HG03354 (cell line): ENCODE measurements around the gene LYZL1.
"Not testable (repeated sequence)": the region's sequence is repeated elsewhere in the genome, so short reads cannot be mapped to it uniquely, and the experiment has no call there.

Experiments
- ATAC-seq: cut with Tn5 transposase; IDR thresholded peaks from one replicate; pipeline ENCODE4 v1.9.1; 2021; ENCODE audit warnings: mild to moderate bottlenecking; ENCODE audit not compliant: unreplicated experiment, poor library complexity, severe bottlenecking

LYZL1 gene

DNA sequence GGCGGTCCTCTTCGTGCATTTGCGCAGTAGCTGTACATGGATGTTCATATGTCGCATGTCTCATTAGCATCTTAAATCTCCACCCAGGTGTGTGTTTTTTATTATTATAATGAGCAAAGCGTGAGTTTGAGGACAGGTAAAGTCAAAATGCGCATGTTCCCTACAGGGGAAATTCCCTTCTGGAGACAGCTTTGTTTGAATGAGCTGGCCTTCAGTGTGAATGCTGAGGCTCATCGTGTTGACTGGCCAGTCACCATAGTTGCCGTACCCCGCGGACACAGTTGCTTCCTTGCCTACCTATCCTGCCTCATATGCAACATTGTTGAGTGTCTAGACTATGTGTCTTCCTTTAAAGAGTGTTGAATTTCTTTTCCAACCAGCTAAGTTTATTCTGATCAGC is 13.6 kb downstream of the LYZL1 start:
- no peak for ATAC-seq

DNA sequence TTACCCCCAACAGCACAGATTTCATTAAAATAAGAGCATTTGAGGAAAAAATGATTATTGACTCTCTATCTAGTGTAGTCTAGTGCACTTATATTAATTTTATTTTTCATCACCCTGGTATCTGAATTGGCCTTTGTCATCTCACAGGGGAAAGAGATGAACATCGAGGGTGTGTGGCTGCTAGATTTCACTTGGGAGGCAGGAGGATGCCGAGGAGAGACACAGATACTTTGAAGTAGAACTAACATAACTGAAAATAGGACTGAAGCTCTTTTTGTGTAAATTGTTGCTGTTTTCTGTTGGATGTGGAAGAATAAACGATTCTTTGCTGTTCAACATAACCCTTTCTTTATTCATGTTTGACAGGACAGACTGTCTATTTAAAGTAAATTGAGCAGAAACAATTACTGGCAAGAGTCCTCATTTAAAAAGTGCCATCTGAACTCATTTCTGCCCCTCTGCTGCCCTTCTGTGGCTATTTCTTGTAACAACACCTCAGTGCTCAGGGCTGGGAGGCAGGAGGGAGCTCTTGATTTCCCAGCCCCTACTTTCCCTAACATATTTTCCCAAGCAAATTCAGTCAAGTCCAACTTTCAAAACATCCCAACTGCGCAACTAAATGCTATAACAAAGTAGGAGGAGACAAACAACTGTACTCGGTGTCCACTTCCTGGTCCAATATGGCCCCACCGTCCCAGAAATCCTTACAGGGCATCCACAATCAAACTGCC is 15.6 kb downstream of the LYZL1 start:
- peak; percentile 63 for ATAC-seq

DNA sequence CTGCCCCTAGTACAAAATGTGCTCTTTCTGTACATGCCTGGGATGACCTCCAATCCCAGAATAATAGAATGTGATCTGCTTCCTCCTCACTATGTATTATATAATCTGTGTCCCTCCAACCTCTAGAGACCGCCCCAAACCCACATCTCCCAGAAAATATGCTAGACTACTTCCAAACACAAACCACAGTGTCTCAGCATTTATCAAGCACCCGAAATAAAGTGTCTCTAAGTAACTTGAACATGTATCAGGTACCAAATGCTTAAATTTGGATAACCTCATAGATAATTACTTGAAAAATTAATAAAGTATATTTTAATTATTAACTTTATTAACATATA is 16.1 kb downstream of the LYZL1 start:
- ATAC-seq, result no peak

DNA sequence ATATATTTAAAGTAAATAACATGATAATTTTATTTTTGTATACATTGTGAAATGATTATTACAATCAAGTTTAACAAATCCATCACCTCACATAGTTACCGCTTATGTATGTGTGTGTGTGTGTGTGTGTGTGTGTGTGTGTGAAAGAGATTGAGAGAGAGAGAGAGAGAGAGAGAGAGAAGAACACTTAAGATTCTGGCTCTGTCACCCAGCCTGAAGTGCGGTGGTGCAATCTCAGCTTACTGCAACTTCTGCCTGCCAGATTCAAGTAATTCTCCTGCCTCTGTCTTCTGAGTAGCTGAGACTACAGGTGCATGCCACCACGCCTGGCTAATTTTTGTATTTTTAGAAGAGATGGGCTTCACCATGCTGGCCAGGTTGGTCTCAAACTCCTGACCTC is 17.8 kb downstream of the LYZL1 start:
- no peak for ATAC-seq

DNA sequence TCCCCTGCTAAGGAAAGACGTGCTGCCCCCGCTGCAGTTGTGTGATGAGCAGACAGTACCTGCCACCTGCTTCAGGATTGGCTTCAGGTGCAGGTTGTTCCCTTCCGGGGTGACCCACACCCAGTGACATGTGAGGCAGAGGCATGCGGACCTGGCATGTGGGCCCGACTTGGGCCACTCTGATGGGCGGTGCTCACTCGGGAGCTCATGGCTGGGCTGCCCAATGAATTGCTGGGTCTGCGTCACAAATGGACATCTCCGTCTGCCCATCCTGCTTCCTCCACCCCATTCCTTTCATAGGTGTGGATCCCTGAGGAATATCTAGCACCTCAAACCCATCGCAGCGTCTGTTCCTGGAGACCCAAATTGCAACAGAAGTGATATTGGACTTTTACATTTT is 19.3 kb downstream of the LYZL1 start:
- not testable (repeated sequence) for ATAC-seq

DNA sequence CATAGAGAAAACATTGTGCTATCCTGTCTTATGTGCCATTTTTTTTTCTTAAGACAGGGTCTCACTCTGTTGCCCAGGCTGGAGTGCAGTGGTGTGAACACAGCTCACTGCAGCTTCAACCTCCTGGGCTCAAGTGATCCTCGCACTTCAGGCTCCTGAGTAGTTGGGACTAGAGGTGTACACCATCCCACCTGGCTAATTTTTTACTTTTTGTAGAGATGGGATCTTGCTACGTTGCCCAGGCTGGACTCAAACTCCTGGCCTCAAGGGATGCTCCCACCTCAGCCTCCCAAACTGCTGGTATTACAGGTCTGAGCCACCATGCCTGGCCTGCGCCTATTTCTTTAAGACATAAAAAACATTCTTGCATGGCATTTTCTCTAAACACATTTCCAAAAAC is 20.6 kb downstream of the LYZL1 start:
- no peak for ATAC-seq

DNA sequence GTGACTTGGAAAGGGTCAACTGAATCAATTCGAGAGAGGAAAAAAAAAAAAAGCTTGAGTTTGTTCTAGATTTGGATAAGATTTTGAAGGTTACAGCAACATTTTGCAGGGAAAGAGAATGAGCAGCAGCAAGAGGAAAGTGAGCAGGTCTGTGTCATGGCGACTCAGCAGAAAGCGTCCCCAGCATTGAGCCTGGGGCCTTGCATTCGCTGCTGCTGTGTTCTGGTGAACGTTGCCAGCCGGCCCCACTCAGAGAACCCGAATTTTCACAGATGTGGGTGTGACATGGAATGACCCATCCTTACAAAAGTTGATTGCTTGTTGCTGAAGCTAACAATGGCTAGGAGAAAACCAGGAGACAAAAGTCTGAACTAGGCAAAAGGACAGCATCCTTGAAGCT is 21.6 kb downstream of the LYZL1 start:
- not testable (repeated sequence) for ATAC-seq

DNA sequence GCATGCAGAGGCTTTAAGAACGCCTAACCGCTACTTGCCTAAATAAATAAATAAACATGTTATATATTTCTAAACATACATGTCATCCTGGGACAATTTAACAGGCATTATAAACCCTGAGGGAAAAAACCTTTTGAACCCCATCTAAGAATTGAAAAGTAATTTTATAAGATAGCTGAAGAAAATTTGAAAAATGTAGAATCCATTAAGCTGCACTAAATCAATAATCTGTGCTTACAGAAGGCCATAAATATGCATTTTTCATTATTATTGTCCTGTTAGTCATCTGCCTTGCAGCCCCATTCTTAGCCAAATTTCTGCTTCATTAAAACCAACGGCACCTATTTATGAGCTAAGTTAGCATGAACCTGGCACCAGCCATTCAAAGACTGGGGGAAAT is 24.2 kb downstream of the LYZL1 start:
- no peak for ATAC-seq

DNA sequence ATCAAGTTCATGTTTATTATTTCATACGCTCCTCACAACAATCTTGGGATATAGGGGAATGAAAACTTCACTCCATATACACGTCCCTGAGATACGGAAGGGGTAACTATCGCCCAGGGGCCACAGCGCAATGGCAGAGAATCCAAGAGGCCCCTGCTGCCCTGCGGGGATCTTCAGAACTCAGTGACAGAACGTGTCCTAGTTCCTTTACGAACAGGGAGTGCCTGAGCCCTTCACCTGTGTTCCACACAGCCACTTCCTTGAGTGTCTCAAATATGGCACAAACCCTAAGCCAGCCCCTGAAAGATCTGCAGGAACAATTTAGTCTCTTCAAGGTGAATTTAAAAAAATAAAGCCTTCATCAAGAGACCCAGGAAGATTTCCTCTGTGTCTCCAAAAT is 25.9 kb downstream of the LYZL1 start:
- ATAC-seq, result no peak

DNA sequence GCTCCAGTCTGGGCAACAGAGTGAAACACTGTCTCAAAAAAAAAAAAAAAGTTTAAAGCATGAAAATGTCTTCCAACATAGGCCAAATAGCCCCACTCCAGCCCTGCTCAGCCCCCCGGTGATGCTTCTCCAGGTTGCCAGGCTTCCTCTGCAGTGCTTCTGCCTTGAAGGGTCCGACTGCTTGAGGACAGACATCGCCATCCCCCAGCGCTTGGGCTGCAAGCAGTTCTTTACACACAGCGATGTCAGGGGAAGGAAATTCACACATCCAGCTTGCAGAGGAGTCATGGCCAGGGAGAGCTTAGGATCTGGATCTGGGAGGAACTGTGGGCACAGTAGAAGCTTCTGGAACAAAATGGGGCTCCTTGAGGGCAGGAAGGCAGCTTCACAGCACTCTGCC is 26.9 kb downstream of the LYZL1 start:
- ATAC-seq, result no peak

DNA sequence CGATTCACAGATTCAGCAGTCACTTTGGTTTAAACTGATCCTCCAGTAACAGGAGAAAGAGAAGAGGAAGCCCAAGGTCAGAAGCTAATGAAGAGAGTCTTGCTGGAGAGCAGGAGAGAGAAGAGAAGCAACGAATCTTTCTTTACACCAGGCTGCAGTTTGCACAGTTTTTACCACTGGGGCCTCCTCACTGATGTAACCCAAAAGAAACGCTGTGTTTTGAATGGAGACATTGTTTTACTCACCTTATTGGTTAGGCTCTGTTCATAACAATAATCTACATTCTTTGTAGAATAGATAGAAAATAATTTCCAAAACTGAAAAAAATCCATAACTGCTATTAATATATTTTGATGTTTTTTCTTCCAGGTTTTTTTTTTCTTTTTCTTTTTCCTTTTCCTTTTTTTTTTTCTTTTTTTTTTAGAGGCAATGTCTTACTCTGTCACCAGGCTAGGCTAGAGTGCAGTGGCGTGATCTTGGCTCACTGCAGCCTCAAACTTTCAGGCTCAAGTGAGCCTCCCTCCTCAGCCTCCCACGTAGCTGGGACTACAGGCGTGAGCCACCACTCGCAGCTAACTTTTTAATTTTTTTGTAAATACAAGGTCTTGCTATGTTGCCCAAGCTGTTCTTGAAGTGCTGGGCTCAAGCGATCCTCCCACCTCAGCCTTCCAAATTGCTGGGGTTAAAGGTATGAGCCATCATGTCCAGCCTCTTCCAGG is 27.6 kb downstream of the LYZL1 start:
- ATAC-seq, result no peak

DNA sequence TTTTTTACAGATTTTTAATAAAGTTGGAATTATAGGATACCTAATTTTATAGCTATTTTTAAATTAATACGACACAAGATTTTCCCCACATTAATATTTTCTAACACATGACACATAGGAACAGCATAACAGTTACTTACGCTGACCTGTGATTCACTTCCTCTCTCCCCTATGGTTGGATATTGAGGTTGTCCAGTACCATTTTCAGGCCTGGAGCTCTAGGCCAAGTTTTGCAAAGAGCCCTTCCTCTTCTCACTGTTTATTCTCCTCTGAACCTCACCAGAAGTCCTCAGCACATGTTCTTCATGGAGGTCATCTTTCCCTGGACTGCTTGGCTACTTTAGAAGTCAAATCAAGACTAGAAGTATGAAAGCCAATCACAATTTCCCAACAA is 28.2 kb downstream of the LYZL1 start:
- no peak for ATAC-seq

DNA sequence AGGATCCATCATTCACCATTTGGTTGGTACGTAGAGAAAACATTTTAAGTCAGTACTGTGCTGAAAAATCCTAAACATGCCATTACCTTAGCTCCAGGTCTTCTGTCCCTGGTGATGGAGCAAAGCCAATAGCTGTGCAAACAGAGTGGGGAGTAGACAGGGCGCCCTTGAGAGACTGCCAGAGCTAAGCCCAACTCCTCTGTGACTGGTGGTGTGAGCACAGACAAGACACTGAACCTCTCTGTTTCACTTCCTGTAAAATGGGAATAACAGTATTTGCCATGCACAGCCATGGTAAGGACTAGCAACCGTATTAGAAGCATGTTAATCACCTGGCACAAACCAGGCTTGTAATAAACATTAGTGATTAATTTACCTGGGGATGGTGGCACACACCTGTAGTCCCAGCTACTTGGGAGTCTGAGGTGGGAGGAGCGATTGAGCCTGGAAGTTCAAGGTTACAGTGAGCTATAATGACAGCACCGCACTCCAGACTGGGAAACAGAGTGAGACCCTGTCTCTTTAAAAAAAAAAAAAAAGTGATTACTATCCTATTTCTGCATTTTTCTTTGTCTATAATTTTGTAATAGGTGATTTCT is 28.7 kb downstream of the LYZL1 start:
- no peak for ATAC-seq

DNA sequence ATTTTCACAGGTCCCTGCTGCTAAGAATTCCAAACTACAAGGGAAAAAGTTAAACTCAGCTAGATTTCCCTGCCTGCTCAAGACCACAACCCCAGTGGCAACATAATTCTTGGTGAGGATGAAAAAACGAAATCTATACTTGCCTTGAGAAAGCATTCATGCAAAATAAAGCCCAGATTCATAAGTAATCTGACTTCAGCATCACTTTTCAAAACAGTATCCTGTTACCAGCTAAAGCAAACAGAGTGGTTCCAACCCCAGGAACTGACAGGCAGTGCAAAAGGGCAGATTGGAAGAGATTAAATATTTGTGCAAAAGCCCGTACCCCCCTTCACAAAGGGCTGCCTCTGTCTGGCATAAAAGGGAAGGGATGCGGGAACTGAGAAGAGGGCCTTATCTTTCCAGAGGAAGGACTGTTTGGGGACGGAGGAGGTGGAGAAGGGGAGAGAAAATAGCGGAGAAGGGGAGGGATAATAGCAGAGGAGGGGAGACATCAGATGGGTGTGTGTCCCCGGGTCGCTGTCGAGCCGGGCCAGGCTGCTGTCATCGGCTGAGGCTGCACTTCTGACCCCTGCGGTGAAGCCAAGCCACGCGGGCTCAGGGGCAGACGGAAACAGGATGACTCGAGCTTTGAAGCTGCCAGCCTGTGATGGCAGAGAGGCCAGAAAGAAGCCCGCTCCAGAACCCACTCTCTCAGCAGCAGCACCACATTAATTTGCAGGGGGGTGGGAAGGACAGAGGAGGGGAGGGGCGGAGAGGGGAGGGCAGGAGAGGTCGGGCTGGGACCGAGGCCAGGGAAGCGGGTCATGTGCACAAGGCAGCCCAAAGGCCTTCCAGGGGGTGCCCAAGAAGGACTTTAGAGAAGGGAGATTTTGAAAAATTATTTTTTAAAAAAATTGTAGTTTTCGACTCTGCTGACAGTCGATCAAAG is 29.5 kb downstream of the LYZL1 start:
- ATAC-seq, result not testable (repeated sequence)

DNA sequence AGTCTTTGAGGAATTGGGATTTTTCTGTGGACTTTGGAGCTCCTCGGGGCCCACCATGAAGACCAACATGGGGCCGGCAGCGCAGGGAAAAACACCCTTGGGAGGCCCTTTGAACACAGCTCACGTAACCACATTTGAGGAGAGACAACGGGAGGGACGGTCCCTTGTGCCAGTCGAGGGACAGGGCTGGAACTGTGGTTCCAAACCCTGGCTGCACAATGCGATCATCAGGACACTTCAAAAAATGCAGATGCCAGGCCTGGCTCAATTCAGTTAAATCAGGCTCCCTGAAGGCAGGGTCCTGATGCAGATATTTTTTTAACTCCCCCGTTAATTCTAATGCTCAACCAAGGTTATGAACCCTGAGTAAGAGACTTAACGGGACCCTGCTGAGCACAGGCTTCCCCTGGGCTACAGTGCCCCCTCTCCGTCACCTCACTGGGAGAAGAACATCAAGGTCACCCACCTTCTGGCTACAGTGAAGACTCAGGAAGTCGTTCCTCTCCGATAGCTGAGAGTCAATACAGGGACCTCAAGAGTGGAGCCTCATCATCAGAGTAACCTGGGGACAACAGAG is 30.4 kb downstream of the LYZL1 start:
- ATAC-seq, result no peak

DNA sequence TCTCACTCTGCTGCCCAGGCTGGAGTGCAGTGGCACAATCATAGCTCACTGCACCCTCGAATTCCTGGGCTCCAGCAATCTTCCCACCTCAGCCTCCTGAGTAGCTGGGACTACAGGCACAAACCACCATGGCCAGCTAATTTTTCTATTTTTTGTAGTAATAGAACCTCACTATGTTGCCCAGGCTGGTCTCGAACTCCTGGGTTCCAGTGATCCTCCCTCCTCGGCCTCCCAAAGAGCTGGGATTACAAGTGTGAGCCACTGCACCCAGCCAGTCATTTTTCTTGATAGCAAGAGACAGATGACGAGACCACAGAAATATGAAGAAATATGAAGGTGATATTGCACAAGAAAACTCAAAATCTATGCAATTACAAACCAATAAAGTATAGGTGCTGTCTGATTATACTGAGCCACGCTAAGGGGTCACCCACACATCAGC is 31.8 kb downstream of the LYZL1 start:
- ATAC-seq, result not testable (repeated sequence)

DNA sequence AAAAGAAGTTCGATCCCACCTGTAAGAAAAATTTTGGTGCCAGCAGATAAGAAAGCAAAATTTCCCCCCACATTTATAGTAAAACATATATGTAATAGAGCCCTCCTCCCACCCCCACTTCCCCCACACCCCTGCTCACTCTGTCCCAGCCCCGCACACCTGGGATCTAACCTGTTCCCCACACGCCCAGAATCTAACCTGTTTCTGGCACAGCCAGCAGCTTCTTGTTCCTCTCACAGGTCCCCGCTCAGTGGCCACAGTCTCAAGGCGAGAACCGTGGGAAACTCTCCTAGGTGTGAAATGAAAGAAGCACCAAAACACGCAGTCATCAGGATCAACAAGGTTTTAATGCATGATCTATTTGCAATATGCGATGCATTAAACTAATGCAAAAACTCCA is 32.8 kb downstream of the LYZL1 start:
- no peak for ATAC-seq

DNA sequence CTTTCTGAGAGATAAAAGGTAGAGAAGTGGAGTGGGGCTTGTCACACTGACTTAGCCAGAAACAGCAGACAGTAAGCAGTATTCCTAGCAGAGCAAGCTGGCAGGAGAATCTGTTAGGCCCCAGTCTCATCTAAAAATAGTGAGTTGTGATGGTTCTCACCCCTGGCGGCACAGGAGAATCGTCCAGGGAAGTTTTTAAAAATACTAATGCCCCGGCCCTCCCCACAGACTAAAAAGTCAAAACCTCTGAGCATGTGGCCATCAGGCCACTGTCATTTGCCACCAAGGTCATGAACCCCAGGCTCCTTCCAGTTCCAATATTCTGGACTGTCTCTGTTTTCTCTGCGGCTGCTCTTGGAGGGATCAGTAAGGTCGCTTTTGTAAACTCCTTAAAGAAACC is 34.0 kb downstream of the LYZL1 start:
- no peak for ATAC-seq

DNA sequence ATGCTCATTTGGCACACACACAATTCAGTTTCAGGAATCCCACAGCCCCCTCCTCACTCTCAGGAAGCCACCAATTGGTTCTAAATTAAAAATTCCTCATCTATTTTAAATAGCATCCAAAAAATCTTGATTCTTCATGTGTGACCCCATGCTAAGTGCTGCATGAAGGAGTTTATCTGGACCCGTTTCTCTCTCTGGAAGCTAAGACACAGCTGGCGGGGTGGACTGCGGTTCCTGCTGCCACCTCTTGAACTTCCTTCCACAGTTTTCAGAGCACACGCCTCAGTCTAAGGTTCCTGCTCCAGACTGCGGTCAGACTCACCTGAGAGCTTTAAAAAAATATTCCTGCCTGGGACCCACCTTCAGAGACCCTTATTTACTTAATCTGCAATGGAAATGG is 34.5 kb downstream of the LYZL1 start:
- ATAC-seq, result no peak
